Activated naive CD4-positive, alpha-beta T cell treated with anti-CD3 and anti-CD28 coated beads, Interleukin-2, amount 50 U/mL, for 24 hours (primary cell): Measurements from ENCODE around the gene SNCB.

Experiments
- H3K27ac Mint-ChIP-seq: one replicate; pipeline ENCODE4 v1.8.0; 2021; ENCODE audit warnings: mild to moderate bottlenecking, mixed read lengths
- H3K27me3 Mint-ChIP-seq: one replicate; pipeline ENCODE4 v1.8.0; 2021; ENCODE audit warnings: mixed read lengths
- H3K36me3 Mint-ChIP-seq: one replicate; pipeline ENCODE4 v1.8.0; 2021; ENCODE audit warnings: mixed read lengths
- H3K4me1 Mint-ChIP-seq: one replicate; pipeline ENCODE4 v1.8.0; 2021; ENCODE audit warnings: mixed read lengths
- H3K4me3 Mint-ChIP-seq: one replicate; pipeline ENCODE4 v1.8.0; 2021; ENCODE audit warnings: mild to moderate bottlenecking, mixed read lengths
- H3K9me3 Mint-ChIP-seq: one replicate; pipeline ENCODE4 v1.8.0; 2021; ENCODE audit warnings: mixed read lengths

Gene SNCB

DNA sequence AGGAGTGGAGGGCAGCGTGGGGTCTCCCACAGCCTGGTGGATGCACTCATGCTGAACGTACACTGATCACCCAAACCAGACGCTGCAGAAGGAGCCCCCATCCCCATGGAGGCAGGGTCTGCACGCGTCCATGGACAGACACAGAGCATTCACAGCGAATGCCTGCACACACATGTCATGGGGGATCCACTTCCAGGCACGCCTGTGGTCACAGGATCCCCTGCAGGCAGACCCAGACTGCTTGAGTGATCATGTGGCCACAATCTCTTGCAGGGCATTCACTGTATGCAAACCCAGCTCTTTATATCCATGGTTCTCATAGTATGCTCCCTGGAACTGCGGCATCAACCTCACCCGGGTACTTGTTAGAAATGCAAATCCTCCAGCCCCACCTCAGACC, 5.4 kb downstream of the SNCB start:
- no peak overlapping the region for H3K27ac Mint-ChIP-seq
- H3K9me3 Mint-ChIP-seq, result no peaks in the 10 kb centered on the region
- no peaks in the 10 kb centered on the region for H3K36me3 Mint-ChIP-seq
- no peak overlapping the region for H3K4me3 Mint-ChIP-seq
- H3K4me1 Mint-ChIP-seq, result peaks cover 6% of the 10 kb centered on the region
- peaks cover 28% of the 10 kb centered on the region for H3K27me3 Mint-ChIP-seq

GRCh38 chr5:176624142-176624541, 6.2 kb downstream of the SNCB start:
- Mint-ChIP-seq H3K4me1 (peaks cover 6% of the 10 kb centered on the region), H3K36me3 (no peaks in the 10 kb centered on the region), H3K27ac (no peak overlapping the region), H3K9me3 (no peaks in the 10 kb centered on the region), H3K27me3 (peaks cover 27% of the 10 kb centered on the region), H3K4me3 (no peak overlapping the region)

GRCh38 chr5:176621661-176622079, 8.7 kb downstream of the SNCB start:
- H3K9me3 Mint-ChIP-seq, result no peaks in the 10 kb centered on the region
- H3K27ac Mint-ChIP-seq, result no peak overlapping the region
- H3K4me3 Mint-ChIP-seq, result no peak overlapping the region
- peaks cover 31% of the 10 kb centered on the region for H3K27me3 Mint-ChIP-seq
- no peaks in the 10 kb centered on the region for H3K36me3 Mint-ChIP-seq
- H3K4me1 Mint-ChIP-seq, result peaks cover 9% of the 10 kb centered on the region

- no peak overlapping the region for H3K27ac Mint-ChIP-seq
- H3K27me3 Mint-ChIP-seq, result peaks cover 27% of the 10 kb centered on the region
- no peaks in the 10 kb centered on the region for H3K9me3 Mint-ChIP-seq
- H3K36me3 Mint-ChIP-seq, result no peaks in the 10 kb centered on the region
- H3K4me1 Mint-ChIP-seq, result peaks cover 9% of the 10 kb centered on the region
- H3K4me3 Mint-ChIP-seq, result peak overlapping the region; percentile 73
These were observed 9.9 kb downstream of the SNCB start for GRCh38 chr5:176620333-176620981.

- Mint-ChIP-seq H3K9me3 (no peaks in the 10 kb centered on the region), H3K27me3 (peaks cover 26% of the 10 kb centered on the region), H3K4me1 (peaks cover 9% of the 10 kb centered on the region), H3K27ac (no peak overlapping the region), H3K36me3 (no peaks in the 10 kb centered on the region), H3K4me3 (peak overlapping the region; percentile 73)
These were observed 10.6 kb downstream of the SNCB start for GRCh38 chr5:176619569-176620332.

- Mint-ChIP-seq H3K4me3 (peak overlapping the region; percentile 42), H3K36me3 (no peaks in the 10 kb centered on the region), H3K9me3 (no peaks in the 10 kb centered on the region), H3K4me1 (peaks cover 9% of the 10 kb centered on the region), H3K27me3 (peaks cover 26% of the 10 kb centered on the region), H3K27ac (no peak overlapping the region)
These were observed 11.1 kb downstream of the SNCB start for GRCh38 chr5:176619203-176619568.

- H3K4me3 Mint-ChIP-seq, result peak overlapping the region; percentile 42
- no peak overlapping the region for H3K27ac Mint-ChIP-seq
- H3K9me3 Mint-ChIP-seq, result no peaks in the 10 kb centered on the region
- peaks cover 27% of the 10 kb centered on the region for H3K27me3 Mint-ChIP-seq
- H3K36me3 Mint-ChIP-seq, result no peaks in the 10 kb centered on the region
- H3K4me1 Mint-ChIP-seq, result peaks cover 9% of the 10 kb centered on the region
These were observed 11.6 kb downstream of the SNCB start for GRCh38 chr5:176618783-176619182.

- Mint-ChIP-seq H3K4me3 (no peak overlapping the region), H3K9me3 (no peaks in the 10 kb centered on the region), H3K27me3 (peaks cover 33% of the 10 kb centered on the region), H3K36me3 (no peaks in the 10 kb centered on the region), H3K4me1 (peaks cover 9% of the 10 kb centered on the region), H3K27ac (no peak overlapping the region)
These were observed 13.8 kb downstream of the SNCB start for GRCh38 chr5:176616511-176616910.

- no peak overlapping the region for H3K27ac Mint-ChIP-seq
- H3K4me3 Mint-ChIP-seq, result no peak overlapping the region
- H3K27me3 Mint-ChIP-seq, result peaks cover 30% of the 10 kb centered on the region
- no peaks in the 10 kb centered on the region for H3K36me3 Mint-ChIP-seq
- H3K4me1 Mint-ChIP-seq, result peaks cover 7% of the 10 kb centered on the region
- no peaks in the 10 kb centered on the region for H3K9me3 Mint-ChIP-seq
These were observed 15.4 kb downstream of the SNCB start for GRCh38 chr5:176614805-176615478.

GRCh38 chr5:176612855-176613254, 17.5 kb downstream of the SNCB start:
- Mint-ChIP-seq H3K4me3 (no peak overlapping the region), H3K27ac (no peak overlapping the region), H3K27me3 (peaks cover 27% of the 10 kb centered on the region), H3K4me1 (peaks cover 13% of the 10 kb centered on the region), H3K36me3 (no peaks in the 10 kb centered on the region), H3K9me3 (no peaks in the 10 kb centered on the region)

DNA sequence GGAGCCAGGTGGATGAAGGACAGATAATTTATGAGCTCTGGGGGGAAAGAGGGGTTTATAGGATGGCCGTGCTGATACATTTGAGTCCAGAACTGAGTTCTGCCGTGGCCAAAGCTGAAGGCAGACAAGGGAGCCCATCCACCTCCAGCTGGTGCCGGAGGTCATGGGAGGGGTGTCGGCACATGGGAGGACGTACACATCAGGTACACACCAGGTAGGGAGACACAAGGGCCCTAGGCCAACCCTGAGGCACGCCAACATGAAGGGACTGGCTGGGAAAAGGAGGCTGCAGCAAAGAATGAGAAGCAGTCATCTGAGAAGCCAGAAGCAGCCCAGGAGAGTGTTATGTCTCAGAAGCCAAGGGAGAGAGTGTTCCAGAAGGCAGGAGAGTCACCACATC, 18.3 kb downstream of the SNCB start:
- H3K36me3 Mint-ChIP-seq, result no peaks in the 10 kb centered on the region
- H3K4me1 Mint-ChIP-seq, result peaks cover 13% of the 10 kb centered on the region
- H3K4me3 Mint-ChIP-seq, result no peak overlapping the region
- peaks cover 21% of the 10 kb centered on the region for H3K27me3 Mint-ChIP-seq
- peak overlapping the region; percentile 57 for H3K27ac Mint-ChIP-seq
- H3K9me3 Mint-ChIP-seq, result no peaks in the 10 kb centered on the region

DNA sequence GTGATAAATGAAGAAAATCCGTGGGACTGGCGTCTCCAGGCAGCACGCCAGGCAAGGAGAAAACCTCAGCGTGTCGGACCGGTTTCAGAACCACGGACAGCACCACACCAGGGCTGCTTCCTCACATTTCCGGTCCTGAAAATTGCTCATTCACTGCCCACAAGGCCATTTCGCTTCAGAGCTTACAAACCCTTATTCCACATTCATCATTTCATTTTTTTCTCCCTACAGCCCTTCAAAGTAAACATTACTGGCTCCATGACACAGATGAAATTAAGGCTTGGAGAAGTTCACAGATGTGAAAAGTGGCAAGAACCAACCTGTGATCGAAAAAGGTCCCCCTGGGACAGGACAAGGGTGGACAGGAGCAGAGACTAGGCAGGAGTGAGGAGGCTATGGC, 18.9 kb downstream of the SNCB start:
- Mint-ChIP-seq H3K4me3 (no peak overlapping the region), H3K27me3 (peaks cover 18% of the 10 kb centered on the region), H3K27ac (no peak overlapping the region), H3K36me3 (no peaks in the 10 kb centered on the region), H3K9me3 (no peaks in the 10 kb centered on the region), H3K4me1 (peaks cover 13% of the 10 kb centered on the region)

- Mint-ChIP-seq H3K27me3 (peaks cover 18% of the 10 kb centered on the region), H3K4me1 (peaks cover 13% of the 10 kb centered on the region), H3K27ac (no peak overlapping the region), H3K9me3 (no peaks in the 10 kb centered on the region), H3K4me3 (peak overlapping the region; percentile 73), H3K36me3 (no peaks in the 10 kb centered on the region)
These were observed 19.9 kb downstream of the SNCB start for GRCh38 chr5:176610435-176610773.

- no peaks in the 10 kb centered on the region for H3K9me3 Mint-ChIP-seq
- peak within 1 kb of the TSS; percentile 88 for H3K27ac Mint-ChIP-seq
- peaks cover 13% of the 10 kb centered on the region for H3K4me1 Mint-ChIP-seq
- no peaks in the 10 kb centered on the region for H3K36me3 Mint-ChIP-seq
- peaks cover 18% of the 10 kb centered on the region for H3K27me3 Mint-ChIP-seq
- peak within 1 kb of the TSS; percentile 92 for H3K4me3 Mint-ChIP-seq
These were observed 20.5 kb downstream of the SNCB start, which contains the start of gene GPRIN1 for GRCh38 chr5:176609724-176610434. GPRIN1 (minus strand) TSS chr5:176610156; CDS start chr5:176599834, 10,322 bp downstream.

- peaks cover 18% of the 10 kb centered on the region for H3K27me3 Mint-ChIP-seq
- no peaks in the 10 kb centered on the region for H3K36me3 Mint-ChIP-seq
- peak overlapping the region; percentile 88 for H3K27ac Mint-ChIP-seq
- no peaks in the 10 kb centered on the region for H3K9me3 Mint-ChIP-seq
- peak overlapping the region; percentile 92 for H3K4me3 Mint-ChIP-seq
- H3K4me1 Mint-ChIP-seq, result peaks cover 13% of the 10 kb centered on the region
These were observed 21.2 kb downstream of the SNCB start for GRCh38 chr5:176608937-176609723.
